WTC11 (cell line): ENCODE measurements around the gene LEKR1. TPM values are rescaled to one million over a fixed set of nuclear protein-coding genes. Genes with fewer than 3 reads are reported as not detected.

Experiments used
- ATAC-seq: fragments of 200-7000 bp; cut with Tn5 transposase; 2 replicates; pipeline ENCODE4 v1.10.0; 2021; ENCODE audit warnings: mild to moderate bottlenecking, moderate library complexity
- CTCF ChIA-PET: fragments of 300-600 bp; sonication (Branson Sonifier 250); formaldehyde crosslinking; loops from one replicate; lab custom pipeline; 2021; ENCODE audit warnings: antibody characterized with exemption; lab: Charles Lee
- POLR2A ChIA-PET: fragments of 350-600 bp; sonication (Branson Sonifier 250); formaldehyde crosslinking; loops from one replicate; lab custom pipeline; 2021; ENCODE audit warnings: antibody characterized with exemption; lab: Charles Lee
- DNase-seq: peaks from one replicate; pipeline ENCODE4 v3.0.0; 2021; ENCODE audit warnings: low spot score
- H3K27ac Mint-ChIP-seq: 2 replicates; pipeline ENCODE4 v1.8.0; 2021; ENCODE audit warnings: mixed read lengths
- H3K27me3 Mint-ChIP-seq: 2 replicates; pipeline ENCODE4 v1.8.0; 2021; ENCODE audit warnings: low read depth, mild to moderate bottlenecking, moderate library complexity, mixed read lengths
- H3K36me3 Mint-ChIP-seq: 2 replicates; pipeline ENCODE4 v1.8.0; 2021; ENCODE audit warnings: mixed read lengths
- H3K4me1 Mint-ChIP-seq: 2 replicates; pipeline ENCODE4 v1.8.0; 2022; ENCODE audit warnings: mixed read lengths
- H3K4me3 Mint-ChIP-seq: 2 replicates; pipeline ENCODE4 v1.8.0; 2021; ENCODE audit warnings: mild to moderate bottlenecking, moderate library complexity, mixed read lengths
- H3K9me3 Mint-ChIP-seq: 2 replicates; pipeline ENCODE4 v1.8.0; 2021; ENCODE audit warnings: mixed read lengths
- CREB1 ChIP-seq: sonication (generic); formaldehyde crosslinking; IDR thresholded peaks from 2 replicates; pipeline ENCODE4 v1.8.0; 2023; ENCODE audit warnings: mild to moderate bottlenecking, missing genetic modification reagents
- ELF4 ChIP-seq: sonication (generic); formaldehyde crosslinking; IDR thresholded peaks from 2 replicates; pipeline ENCODE4 v1.8.1; 2022; ENCODE audit warnings: low read depth, mild to moderate bottlenecking, moderate library complexity, missing genetic modification reagents
- EMX1 ChIP-seq: fragments of 250-450 bp; sonication (Bioruptor Pico); IDR thresholded peaks from 2 replicates; pipeline ENCODE4 v1.8.0; 2021; ENCODE audit warnings: mild to moderate bottlenecking
- FOXK1 ChIP-seq: sonication (generic); formaldehyde crosslinking; IDR thresholded peaks from 2 replicates; pipeline ENCODE4 v1.8.0; 2022; ENCODE audit warnings: mild to moderate bottlenecking, moderate library complexity, missing genetic modification reagents
- FOXP1 ChIP-seq: sonication (generic); formaldehyde crosslinking; IDR thresholded peaks from 2 replicates; pipeline ENCODE4 v1.8.0; 2022; ENCODE audit warnings: missing genetic modification reagents, mild to moderate bottlenecking, moderate library complexity, borderline replicate concordance
- GTF2I ChIP-seq: fragments of 250-450 bp; sonication (Bioruptor Pico); conservative IDR thresholded peaks from 2 replicates; pipeline ENCODE4 v1.4.0; 2021; ENCODE audit warnings: mild to moderate bottlenecking
- ZNF423 ChIP-seq: fragments of 250-450 bp; sonication (Bioruptor Pico); IDR thresholded peaks from 2 replicates; pipeline ENCODE4 v2.1.2; 2022; ENCODE audit warnings: mild to moderate bottlenecking, moderate library complexity
- total RNA-seq: library from RNA; stranded (reverse); gene quantifications from 3 replicates; pipeline ENCODE4 v1.2.3, GENCODE V29; 2021
- TF ChIP-seq, protein P1 (sequence below): sonication (generic); formaldehyde crosslinking; IDR thresholded peaks from 2 replicates; pipeline ENCODE4 v1.8.0; 2023; ENCODE audit warnings: missing genetic modification reagents, mild to moderate bottlenecking, borderline replicate concordance
- TF ChIP-seq, protein P2 (sequence below): sonication (generic); formaldehyde crosslinking; IDR thresholded peaks from 2 replicates; pipeline ENCODE4 v1.8.1; 2023; ENCODE audit warnings: mild to moderate bottlenecking, missing genetic modification reagents, borderline replicate concordance
- TF ChIP-seq, protein P3 (sequence below): sonication (generic); formaldehyde crosslinking; IDR thresholded peaks from 2 replicates; pipeline ENCODE4 v1.8.1; 2023; ENCODE audit warnings: mild to moderate bottlenecking, missing genetic modification reagents, moderate library complexity
- TF ChIP-seq, protein P4 (sequence below): sonication (generic); formaldehyde crosslinking; IDR thresholded peaks from 2 replicates; pipeline ENCODE4 v1.8.0; 2022; ENCODE audit warnings: mild to moderate bottlenecking, missing genetic modification reagents
- TF ChIP-seq, protein P5 (sequence below): sonication (generic); formaldehyde crosslinking; IDR thresholded peaks from 2 replicates; pipeline ENCODE4 v1.8.1; 2023; ENCODE audit warnings: mild to moderate bottlenecking, missing genetic modification reagents
- TF ChIP-seq, protein P6 (sequence below): sonication (generic); formaldehyde crosslinking; IDR thresholded peaks from 2 replicates; pipeline ENCODE4 v1.8.0; 2022; ENCODE audit warnings: mild to moderate bottlenecking, missing genetic modification reagents

LEKR1 gene
- total RNA-seq, 1 experiment from 2014 or later = 0.09 TPM

DNA sequence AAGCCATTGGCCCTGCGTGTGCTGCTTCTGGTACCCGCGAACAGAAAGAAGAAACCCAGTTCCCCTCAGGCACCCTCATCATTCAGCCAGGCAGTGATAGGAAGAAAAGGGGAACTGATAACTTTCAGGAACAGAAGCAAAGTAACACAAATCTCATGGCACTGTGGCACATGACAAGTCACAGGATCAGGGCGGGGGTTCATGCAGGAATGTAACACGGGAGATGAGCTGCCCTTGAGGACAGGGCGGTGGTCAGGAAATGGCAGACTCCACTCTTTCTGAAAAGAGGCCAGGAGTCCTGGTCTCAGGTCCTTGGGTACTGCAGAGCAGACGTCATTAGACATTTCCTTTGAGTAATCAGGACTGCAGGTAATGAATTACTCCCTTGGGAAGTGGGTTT lies 238.2 kb downstream of the LEKR1 start (continued):
- TF ChIP-seq, protein P1, sequence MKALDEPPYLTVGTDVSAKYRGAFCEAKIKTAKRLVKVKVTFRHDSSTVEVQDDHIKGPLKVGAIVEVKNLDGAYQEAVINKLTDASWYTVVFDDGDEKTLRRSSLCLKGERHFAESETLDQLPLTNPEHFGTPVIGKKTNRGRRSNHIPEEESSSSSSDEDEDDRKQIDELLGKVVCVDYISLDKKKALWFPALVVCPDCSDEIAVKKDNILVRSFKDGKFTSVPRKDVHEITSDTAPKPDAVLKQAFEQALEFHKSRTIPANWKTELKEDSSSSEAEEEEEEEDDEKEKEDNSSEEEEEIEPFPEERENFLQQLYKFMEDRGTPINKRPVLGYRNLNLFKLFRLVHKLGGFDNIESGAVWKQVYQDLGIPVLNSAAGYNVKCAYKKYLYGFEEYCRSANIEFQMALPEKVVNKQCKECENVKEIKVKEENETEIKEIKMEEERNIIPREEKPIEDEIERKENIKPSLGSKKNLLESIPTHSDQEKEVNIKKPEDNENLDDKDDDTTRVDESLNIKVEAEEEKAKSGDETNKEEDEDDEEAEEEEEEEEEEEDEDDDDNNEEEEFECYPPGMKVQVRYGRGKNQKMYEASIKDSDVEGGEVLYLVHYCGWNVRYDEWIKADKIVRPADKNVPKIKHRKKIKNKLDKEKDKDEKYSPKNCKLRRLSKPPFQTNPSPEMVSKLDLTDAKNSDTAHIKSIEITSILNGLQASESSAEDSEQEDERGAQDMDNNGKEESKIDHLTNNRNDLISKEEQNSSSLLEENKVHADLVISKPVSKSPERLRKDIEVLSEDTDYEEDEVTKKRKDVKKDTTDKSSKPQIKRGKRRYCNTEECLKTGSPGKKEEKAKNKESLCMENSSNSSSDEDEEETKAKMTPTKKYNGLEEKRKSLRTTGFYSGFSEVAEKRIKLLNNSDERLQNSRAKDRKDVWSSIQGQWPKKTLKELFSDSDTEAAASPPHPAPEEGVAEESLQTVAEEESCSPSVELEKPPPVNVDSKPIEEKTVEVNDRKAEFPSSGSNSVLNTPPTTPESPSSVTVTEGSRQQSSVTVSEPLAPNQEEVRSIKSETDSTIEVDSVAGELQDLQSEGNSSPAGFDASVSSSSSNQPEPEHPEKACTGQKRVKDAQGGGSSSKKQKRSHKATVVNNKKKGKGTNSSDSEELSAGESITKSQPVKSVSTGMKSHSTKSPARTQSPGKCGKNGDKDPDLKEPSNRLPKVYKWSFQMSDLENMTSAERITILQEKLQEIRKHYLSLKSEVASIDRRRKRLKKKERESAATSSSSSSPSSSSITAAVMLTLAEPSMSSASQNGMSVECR (CRISPR knock-in tag) = no peak
- TF ChIP-seq CREB1 (CRISPR knock-in tag) (no peak), ELF4 (CRISPR knock-in tag) (no peak)
- TF ChIP-seq, protein P2, sequence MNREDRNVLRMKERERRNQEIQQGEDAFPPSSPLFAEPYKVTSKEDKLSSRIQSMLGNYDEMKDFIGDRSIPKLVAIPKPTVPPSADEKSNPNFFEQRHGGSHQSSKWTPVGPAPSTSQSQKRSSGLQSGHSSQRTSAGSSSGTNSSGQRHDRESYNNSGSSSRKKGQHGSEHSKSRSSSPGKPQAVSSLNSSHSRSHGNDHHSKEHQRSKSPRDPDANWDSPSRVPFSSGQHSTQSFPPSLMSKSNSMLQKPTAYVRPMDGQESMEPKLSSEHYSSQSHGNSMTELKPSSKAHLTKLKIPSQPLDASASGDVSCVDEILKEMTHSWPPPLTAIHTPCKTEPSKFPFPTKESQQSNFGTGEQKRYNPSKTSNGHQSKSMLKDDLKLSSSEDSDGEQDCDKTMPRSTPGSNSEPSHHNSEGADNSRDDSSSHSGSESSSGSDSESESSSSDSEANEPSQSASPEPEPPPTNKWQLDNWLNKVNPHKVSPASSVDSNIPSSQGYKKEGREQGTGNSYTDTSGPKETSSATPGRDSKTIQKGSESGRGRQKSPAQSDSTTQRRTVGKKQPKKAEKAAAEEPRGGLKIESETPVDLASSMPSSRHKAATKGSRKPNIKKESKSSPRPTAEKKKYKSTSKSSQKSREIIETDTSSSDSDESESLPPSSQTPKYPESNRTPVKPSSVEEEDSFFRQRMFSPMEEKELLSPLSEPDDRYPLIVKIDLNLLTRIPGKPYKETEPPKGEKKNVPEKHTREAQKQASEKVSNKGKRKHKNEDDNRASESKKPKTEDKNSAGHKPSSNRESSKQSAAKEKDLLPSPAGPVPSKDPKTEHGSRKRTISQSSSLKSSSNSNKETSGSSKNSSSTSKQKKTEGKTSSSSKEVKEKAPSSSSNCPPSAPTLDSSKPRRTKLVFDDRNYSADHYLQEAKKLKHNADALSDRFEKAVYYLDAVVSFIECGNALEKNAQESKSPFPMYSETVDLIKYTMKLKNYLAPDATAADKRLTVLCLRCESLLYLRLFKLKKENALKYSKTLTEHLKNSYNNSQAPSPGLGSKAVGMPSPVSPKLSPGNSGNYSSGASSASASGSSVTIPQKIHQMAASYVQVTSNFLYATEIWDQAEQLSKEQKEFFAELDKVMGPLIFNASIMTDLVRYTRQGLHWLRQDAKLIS = no peak

DNA sequence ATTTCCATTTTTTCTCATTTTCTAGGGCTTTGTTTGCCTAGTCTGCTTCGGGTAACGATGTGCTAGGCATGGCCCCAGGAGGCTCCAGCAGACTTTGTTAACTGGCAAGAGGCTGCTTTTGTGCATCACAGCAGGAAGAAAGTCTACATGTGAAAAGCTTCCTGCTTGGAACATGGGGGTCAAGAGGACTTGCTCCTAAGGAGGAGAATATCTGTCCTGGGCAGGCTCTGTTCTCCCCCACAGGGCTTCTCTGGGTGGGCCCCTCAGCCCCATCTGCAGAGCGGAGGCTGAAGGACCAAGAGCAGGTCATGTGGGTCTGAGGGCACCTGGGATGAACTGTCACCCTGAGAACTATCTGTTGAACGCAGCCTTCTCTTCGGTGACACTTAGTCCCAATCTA lies 239.0 kb downstream of the LEKR1 start:
- H3K27ac Mint-ChIP-seq = no peak overlapping the region
- ATAC-seq = peak; percentile 84
- H3K27me3 Mint-ChIP-seq = peaks cover 34% of the 10 kb centered on the region
- peaks cover 42% of the 10 kb centered on the region for H3K4me1 Mint-ChIP-seq
- POLR2A ChIA-PET = no interaction called here
- CTCF ChIA-PET = interaction anchor here (0.7 to 1.4 kb wide), 5 partner anchors 17 to 590 kb away, joined by 3 read pairs; no protein-coding TSS in a partner anchor
- TF ChIP-seq, protein P3, sequence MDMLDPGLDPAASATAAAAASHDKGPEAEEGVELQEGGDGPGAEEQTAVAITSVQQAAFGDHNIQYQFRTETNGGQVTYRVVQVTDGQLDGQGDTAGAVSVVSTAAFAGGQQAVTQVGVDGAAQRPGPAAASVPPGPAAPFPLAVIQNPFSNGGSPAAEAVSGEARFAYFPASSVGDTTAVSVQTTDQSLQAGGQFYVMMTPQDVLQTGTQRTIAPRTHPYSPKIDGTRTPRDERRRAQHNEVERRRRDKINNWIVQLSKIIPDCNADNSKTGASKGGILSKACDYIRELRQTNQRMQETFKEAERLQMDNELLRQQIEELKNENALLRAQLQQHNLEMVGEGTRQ = peak; percentile 52
- TF ChIP-seq FOXK1 (no peak), ZNF423 (CRISPR knock-in tag) (peak; percentile 98), EMX1 (CRISPR knock-in tag) (no peak), FOXP1 (CRISPR knock-in tag) (no peak), GTF2I (no peak)
- TF ChIP-seq, protein P4, sequence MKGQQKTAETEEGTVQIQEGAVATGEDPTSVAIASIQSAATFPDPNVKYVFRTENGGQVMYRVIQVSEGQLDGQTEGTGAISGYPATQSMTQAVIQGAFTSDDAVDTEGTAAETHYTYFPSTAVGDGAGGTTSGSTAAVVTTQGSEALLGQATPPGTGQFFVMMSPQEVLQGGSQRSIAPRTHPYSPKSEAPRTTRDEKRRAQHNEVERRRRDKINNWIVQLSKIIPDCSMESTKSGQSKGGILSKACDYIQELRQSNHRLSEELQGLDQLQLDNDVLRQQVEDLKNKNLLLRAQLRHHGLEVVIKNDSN (CRISPR knock-in tag) = peak; percentile 24; the same call in 1 of the 2 replicates
- TF ChIP-seq, protein P5, sequence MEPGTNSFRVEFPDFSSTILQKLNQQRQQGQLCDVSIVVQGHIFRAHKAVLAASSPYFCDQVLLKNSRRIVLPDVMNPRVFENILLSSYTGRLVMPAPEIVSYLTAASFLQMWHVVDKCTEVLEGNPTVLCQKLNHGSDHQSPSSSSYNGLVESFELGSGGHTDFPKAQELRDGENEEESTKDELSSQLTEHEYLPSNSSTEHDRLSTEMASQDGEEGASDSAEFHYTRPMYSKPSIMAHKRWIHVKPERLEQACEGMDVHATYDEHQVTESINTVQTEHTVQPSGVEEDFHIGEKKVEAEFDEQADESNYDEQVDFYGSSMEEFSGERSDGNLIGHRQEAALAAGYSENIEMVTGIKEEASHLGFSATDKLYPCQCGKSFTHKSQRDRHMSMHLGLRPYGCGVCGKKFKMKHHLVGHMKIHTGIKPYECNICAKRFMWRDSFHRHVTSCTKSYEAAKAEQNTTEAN = no peak
- TF ChIP-seq, protein P6, sequence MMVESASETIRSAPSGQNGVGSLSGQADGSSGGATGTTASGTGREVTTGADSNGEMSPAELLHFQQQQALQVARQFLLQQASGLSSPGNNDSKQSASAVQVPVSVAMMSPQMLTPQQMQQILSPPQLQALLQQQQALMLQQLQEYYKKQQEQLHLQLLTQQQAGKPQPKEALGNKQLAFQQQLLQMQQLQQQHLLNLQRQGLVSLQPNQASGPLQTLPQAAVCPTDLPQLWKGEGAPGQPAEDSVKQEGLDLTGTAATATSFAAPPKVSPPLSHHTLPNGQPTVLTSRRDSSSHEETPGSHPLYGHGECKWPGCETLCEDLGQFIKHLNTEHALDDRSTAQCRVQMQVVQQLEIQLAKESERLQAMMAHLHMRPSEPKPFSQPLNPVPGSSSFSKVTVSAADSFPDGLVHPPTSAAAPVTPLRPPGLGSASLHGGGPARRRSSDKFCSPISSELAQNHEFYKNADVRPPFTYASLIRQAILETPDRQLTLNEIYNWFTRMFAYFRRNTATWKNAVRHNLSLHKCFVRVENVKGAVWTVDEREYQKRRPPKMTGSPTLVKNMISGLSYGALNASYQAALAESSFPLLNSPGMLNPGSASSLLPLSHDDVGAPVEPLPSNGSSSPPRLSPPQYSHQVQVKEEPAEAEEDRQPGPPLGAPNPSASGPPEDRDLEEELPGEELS (CRISPR knock-in tag) = 0 out of 2 replicates have a peak, but pooled peaks have one; percentile 44
- H3K36me3 Mint-ChIP-seq = no peaks in the 10 kb centered on the region
- no peak overlapping the region for H3K4me3 Mint-ChIP-seq
- peaks cover 6% of the 10 kb centered on the region; the same call in 1 of the 2 replicates for H3K9me3 Mint-ChIP-seq
- DNase-seq = peak; percentile 28
